ENCODE results near the gene ADAM23.

Gene ADAM23

DNA sequence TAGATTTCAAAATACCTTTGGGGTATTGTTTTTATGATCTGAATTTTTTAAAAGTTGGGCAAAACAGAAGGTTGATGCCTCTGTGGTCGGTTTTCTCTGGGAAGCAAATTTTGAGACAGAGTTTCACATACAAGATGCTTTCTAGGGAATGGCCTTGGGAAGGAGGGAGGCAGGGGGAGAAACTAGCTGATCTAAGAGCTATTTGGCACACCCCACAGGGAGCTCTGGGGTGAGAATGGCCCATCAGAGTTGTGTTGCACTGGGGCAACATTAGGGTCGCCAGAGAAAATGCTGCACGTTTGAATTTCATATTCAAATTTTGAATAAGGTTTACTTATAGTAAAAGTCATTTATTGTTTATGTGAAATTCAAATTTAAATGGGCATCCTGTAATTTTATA lies 11.9 kb upstream of the ADAM23 start:
- TF ChIP-seq, protein P1, sequence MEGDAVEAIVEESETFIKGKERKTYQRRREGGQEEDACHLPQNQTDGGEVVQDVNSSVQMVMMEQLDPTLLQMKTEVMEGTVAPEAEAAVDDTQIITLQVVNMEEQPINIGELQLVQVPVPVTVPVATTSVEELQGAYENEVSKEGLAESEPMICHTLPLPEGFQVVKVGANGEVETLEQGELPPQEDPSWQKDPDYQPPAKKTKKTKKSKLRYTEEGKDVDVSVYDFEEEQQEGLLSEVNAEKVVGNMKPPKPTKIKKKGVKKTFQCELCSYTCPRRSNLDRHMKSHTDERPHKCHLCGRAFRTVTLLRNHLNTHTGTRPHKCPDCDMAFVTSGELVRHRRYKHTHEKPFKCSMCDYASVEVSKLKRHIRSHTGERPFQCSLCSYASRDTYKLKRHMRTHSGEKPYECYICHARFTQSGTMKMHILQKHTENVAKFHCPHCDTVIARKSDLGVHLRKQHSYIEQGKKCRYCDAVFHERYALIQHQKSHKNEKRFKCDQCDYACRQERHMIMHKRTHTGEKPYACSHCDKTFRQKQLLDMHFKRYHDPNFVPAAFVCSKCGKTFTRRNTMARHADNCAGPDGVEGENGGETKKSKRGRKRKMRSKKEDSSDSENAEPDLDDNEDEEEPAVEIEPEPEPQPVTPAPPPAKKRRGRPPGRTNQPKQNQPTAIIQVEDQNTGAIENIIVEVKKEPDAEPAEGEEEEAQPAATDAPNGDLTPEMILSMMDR (IDR thresholded peaks at IDR 0.05; ENCODE audit: low read depth, low read length) = no peak
- no peak for DNase-seq (ENCODE audit: low read depth in 2 of 2)
- no peak overlapping the region for H3K4me3 ChIP-seq (replicated peaks in 1 of 2; ENCODE audit: low read depth in 2 of 2, low read length in 2 of 2)

DNA sequence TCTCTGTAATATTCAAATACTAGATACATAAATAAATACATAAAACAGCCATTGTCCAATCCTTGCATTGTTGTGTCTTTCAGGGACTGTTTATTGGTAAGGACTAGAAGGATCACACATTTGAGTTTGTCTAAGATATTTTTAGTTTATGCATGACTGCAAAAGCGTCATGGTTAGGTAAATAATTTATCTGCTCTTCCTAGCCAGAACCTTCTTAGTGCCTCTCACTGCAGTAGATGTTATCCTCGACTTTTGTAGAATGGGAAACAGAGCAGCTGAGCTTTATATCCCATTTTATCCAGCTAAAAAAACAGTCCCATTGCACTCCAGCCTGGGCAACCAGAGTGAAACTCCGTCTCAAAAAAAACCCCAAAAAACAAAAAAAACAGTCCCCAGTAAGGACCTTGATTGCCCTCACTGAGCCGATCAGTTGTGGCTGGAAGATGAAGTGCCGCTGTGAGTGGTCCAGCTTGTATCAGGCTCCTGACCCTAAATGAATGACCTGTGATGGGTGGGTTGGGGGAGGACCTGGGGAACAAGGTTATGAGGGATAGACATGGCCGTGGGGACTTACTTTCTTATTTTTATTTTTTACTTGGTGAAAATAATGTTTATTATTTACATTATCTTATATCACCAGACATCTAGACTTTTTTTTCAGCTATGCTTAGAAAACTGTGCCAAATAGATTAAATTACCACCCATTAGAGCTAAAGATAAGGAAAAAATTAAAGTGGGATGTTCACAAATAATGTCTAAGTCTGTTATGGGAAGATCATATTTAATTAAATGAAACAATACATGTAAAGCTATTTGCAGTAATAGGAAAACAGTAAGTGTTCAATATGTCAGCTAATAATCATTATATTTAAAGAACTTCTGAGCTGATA lies 10.9 kb upstream of the ADAM23 start:
- TF ChIP-seq, protein P1 (IDR thresholded peaks at IDR 0.05; ENCODE audit: low read depth, low read length) = no peak
- DNase-seq (ENCODE audit: low read depth in 2 of 2) = no peak
- no peak overlapping the region for H3K4me3 ChIP-seq (replicated peaks in 1 of 2; ENCODE audit: low read depth in 2 of 2, low read length in 2 of 2)

DNA sequence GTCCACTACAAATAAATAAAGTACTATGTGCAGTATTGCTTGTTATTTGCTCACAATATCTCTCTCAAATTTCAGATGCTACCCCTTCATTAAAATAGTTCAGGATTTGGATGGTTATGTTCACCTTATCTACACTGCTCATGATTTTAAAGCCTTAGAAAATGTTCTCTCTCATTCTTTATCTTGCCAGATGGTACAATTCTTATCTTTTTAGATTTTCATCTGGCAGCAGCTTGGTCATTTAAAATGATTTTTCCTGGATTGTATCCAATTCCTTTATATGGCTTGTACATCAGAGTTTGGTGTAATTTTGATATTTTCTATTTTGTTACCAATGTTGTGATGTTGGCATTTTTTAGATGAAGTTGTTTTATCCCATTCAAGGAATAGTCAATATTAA lies 10.1 kb upstream of the ADAM23 start:
- DNase-seq (ENCODE audit: low read depth in 2 of 2) = no peak
- no peak overlapping the region for H3K4me3 ChIP-seq (replicated peaks in 1 of 2; ENCODE audit: low read depth in 2 of 2, low read length in 2 of 2)
- TF ChIP-seq, protein P1 (IDR thresholded peaks at IDR 0.05; ENCODE audit: low read depth, low read length) = no peak

DNA sequence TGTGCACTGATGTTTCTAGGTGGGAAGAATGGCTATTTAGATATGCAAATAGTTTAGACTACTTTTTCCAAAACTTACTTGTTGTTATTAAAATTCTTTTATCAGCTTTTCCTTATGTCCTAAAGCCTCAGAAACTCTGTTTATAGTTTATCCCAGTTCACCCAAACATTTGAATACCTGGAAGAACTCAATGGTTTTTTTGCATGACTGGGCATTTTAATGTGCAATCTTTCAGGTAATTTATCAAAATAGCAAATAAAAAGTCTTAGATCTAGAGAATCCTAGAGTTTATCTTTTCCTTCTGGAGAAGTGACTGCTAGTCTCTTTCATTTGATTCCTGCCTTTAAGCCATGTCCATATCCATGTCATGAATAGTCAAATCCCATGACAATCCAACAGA lies 9.6 kb upstream of the ADAM23 start:
- TF ChIP-seq, protein P1 (IDR thresholded peaks at IDR 0.05; ENCODE audit: low read depth, low read length) = no peak
- no peak overlapping the region for H3K4me3 ChIP-seq (replicated peaks in 1 of 2; ENCODE audit: low read depth in 2 of 2, low read length in 2 of 2)
- no peak for DNase-seq (ENCODE audit: low read depth in 2 of 2)

DNA sequence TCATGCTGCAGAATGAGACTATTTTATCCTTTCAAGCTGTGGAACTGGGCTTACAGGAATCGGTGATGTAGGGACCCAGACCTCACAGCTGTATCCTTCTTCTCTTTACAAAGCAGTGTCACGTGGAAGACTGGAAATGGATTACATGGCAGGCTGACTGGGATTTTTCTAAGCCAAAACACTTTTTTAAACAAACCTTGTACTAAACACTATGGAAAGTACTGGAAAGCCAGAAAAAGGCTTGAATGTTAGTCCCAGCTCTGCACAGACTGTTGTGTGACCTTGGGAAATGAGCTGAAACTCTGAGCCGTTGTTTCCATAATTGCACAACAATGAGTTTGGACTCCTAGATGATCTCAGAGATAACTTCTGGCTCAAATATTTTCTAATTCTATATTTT lies 7.6 kb upstream of the ADAM23 start:
- DNase-seq (ENCODE audit: low read depth in 2 of 2) = no peak
- no peak overlapping the region for H3K4me3 ChIP-seq (replicated peaks in 1 of 2; ENCODE audit: low read depth in 2 of 2, low read length in 2 of 2)
- TF ChIP-seq, protein P1 (IDR thresholded peaks at IDR 0.05; ENCODE audit: low read depth, low read length) = no peak

DNA sequence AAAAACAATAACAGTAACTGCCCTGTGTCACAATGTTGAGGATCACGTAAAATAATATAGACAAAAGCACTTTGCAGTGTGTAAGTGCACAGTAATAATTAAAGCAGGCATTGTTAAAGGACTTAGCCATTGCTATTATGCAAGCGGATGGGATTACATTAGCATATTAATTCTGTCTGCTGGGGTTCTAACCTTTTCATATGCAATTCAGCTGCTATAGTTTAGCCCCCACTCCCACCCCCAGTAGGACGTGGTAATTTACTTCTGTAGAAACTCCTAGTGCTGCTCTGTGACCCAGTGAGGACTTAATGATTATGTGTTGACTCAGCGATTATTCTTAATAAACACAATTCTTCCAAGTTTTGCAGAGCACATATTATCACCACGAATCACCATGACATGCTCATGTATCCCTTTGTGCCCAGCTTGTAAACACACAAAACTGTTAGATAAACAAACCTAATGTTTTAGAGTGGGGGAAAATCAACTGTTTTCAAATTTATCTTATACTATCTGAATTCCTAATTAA lies 5.1 kb upstream of the ADAM23 start:
- DNase-seq (ENCODE audit: low read depth in 2 of 2) = no peak
- no peak overlapping the region for H3K4me3 ChIP-seq (replicated peaks in 1 of 2; ENCODE audit: low read depth in 2 of 2, low read length in 2 of 2)
- TF ChIP-seq, protein P1 (IDR thresholded peaks at IDR 0.05; ENCODE audit: low read depth, low read length) = no peak
